Keratinocyte (primary cell): ENCODE measurements around the gene CDH8. TPM values are rescaled to one million over a fixed set of nuclear protein-coding genes. Genes with fewer than 3 reads are reported as not detected.

Experiments used
- DNase-seq: peaks from one replicate; pipeline ENCODE4 v3.0.0-alpha.2; 2011; ENCODE audit warnings: low read depth, missing footprints, low spot score
- FAIRE-seq: peaks from 2 replicates; lab custom pipeline; 2011; peaks lifted over from hg19 to GRCh38; lab: Jason Lieb, UNC
- H2AFZ ChIP-seq: 2 replicates; pipeline ENCODE4 v1.6.0; 2012; ENCODE audit warnings: low read length, control low read depth, inconsistent platforms; ENCODE audit not compliant: control insufficient read depth
- H3K27ac ChIP-seq: 2 replicates; pipeline ENCODE4 v1.5.1; 2011; ENCODE audit warnings: low read length; ENCODE audit not compliant: control insufficient read depth, insufficient read depth
- H3K27me3 ChIP-seq: 3 replicates; pipeline ENCODE4 v1.6.0; 2011; ENCODE audit warnings: low read length; ENCODE audit not compliant: control insufficient read depth, insufficient read depth; ENCODE audit errors: extremely low read depth
- H3K36me3 ChIP-seq, 2 experiments: 2 replicates in 1 of 2; 3 replicates in 1 of 2; pipeline ENCODE4 v1.5.1; 2011; ENCODE audit warnings: low read length in 2 of 2, mild to moderate bottlenecking in 1 of 2; ENCODE audit not compliant: control insufficient read depth in 2 of 2, insufficient read depth in 2 of 2; ENCODE audit errors: extremely low read depth in 1 of 2
- H3K4me1 ChIP-seq: 3 replicates; pipeline ENCODE4 v1.5.1; 2011; ENCODE audit warnings: low read length; ENCODE audit not compliant: control insufficient read depth, insufficient read depth; ENCODE audit errors: extremely low read depth
- H3K4me2 ChIP-seq: 3 replicates; pipeline ENCODE4 v1.6.0; 2011; ENCODE audit warnings: low read depth, low read length; ENCODE audit not compliant: control insufficient read depth, insufficient read depth; ENCODE audit errors: extremely low read depth
- H3K4me3 ChIP-seq, 3 experiments: fragments of 200-600 bp in 1 of 3; sonication (generic) in 1 of 3; 2 replicates in 2 of 3; 3 replicates in 1 of 3; pipeline ENCODE4 v1.5.1; 2011 to 2016; ENCODE audit warnings: low read length in 3 of 3, mild to moderate bottlenecking in 3 of 3, control low read depth in 2 of 3, inconsistent platforms in 1 of 3, low read depth in 1 of 3, mixed read lengths in 1 of 3, mixed run types in 1 of 3, moderate library complexity in 1 of 3; ENCODE audit not compliant: control insufficient read depth in 2 of 3, insufficient read depth in 2 of 3; ENCODE audit errors: extremely low read depth in 1 of 3
- H3K79me2 ChIP-seq: 2 replicates; pipeline ENCODE4 v1.6.0; 2012; ENCODE audit warnings: low read length; ENCODE audit not compliant: control insufficient read depth, insufficient read depth
- H3K9ac ChIP-seq: 3 replicates; pipeline ENCODE4 v1.6.0; 2011; ENCODE audit warnings: low read length; ENCODE audit not compliant: control insufficient read depth, insufficient read depth; ENCODE audit errors: extremely low read depth
- H3K9me1 ChIP-seq: 3 replicates; pipeline ENCODE4 v1.6.0; 2011; ENCODE audit warnings: low read length; ENCODE audit not compliant: control insufficient read depth, insufficient read depth; ENCODE audit errors: extremely low read depth
- H3K9me3 ChIP-seq: 2 replicates; pipeline ENCODE4 v1.5.1; 2012; ENCODE audit warnings: low read depth, low read length; ENCODE audit not compliant: control insufficient read depth
- H4K20me1 ChIP-seq: 3 replicates; pipeline ENCODE4 v1.6.0; 2011; ENCODE audit warnings: low read length; ENCODE audit not compliant: control insufficient read depth, insufficient read depth; ENCODE audit errors: extremely low read depth
- EZH2 ChIP-seq: IDR thresholded peaks from one replicate; pipeline ENCODE4 v1.6.1; 2012; ENCODE audit warnings: inconsistent platforms, mild to moderate bottlenecking, low read length, moderate library complexity
- dilution Hi-C: fragments of 300-500 bp; cut with MboI; formaldehyde crosslinking; loops from one replicate; pipeline ENCODE4 v1.7.0; 2020; ENCODE audit warnings: low sequenced_read_pairs; ENCODE audit not compliant: extremely low pct_ligation_motif_present
- polyA plus RNA-seq, 5 experiments: library from polyadenylated mRNA; depleted of rRNA in 3 of 5; stranded (reverse) in 3 of 5; stranded (forward) in 1 of 5; unstranded in 1 of 5; fragments of >200 nt; gene quantifications; 1 replicate in 1 of 5; 2 replicates in 3 of 5; 3 replicates in 1 of 5; pipeline versions ENCODE4 v1.2.1 to v1.2.3, GENCODE V29; 2011 to 2012; ENCODE audit warnings: missing spikeins in 2 of 5, low read depth in 1 of 5, low replicate concordance in 1 of 5
- TF ChIP-seq, protein P1 (sequence below), 3 experiments: IDR thresholded peaks in 1 of 3; conservative IDR thresholded peaks in 1 of 3; optimal IDR thresholded peaks in 1 of 3; 2 replicates in 2 of 3; 3 replicates in 1 of 3; pipeline versions ENCODE3 to v1.5.1; 2011; ENCODE audit warnings: low read length in 3 of 3, mild to moderate bottlenecking in 3 of 3, moderate library complexity in 2 of 3, control low read depth in 1 of 3, inconsistent platforms in 1 of 3; ENCODE audit not compliant: insufficient read depth in 2 of 3; ENCODE audit errors: extremely low read depth in 1 of 3

CDH8 gene
- polyA plus RNA-seq, 1 donor (not counting 4 experiments of a cell fraction or from before 2014, with no cell fraction given) = 0.18 TPM

- DNase-seq (no peak), FAIRE-seq (no peak)
- Histone ChIP-seq H3K9me1 (no peaks in the 10 kb centered on the region), H2AFZ (no peak overlapping the region), H3K4me3 (no peak overlapping the region), H3K79me2 (no peaks in the 10 kb centered on the region), H3K9ac (no peak overlapping the region), H3K9me3 (no peaks in the 10 kb centered on the region), H3K4me1 (no peaks in the 10 kb centered on the region), H3K4me2 (no peak overlapping the region), H3K27me3 (no peaks in the 10 kb centered on the region), H3K36me3 (no peaks in the 10 kb centered on the region), H3K27ac (no peak overlapping the region), H4K20me1 (no peaks in the 10 kb centered on the region)
- dilution Hi-C loops = no loop called here
- TF ChIP-seq, protein P1, sequence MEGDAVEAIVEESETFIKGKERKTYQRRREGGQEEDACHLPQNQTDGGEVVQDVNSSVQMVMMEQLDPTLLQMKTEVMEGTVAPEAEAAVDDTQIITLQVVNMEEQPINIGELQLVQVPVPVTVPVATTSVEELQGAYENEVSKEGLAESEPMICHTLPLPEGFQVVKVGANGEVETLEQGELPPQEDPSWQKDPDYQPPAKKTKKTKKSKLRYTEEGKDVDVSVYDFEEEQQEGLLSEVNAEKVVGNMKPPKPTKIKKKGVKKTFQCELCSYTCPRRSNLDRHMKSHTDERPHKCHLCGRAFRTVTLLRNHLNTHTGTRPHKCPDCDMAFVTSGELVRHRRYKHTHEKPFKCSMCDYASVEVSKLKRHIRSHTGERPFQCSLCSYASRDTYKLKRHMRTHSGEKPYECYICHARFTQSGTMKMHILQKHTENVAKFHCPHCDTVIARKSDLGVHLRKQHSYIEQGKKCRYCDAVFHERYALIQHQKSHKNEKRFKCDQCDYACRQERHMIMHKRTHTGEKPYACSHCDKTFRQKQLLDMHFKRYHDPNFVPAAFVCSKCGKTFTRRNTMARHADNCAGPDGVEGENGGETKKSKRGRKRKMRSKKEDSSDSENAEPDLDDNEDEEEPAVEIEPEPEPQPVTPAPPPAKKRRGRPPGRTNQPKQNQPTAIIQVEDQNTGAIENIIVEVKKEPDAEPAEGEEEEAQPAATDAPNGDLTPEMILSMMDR (optimal IDR thresholded peaks at IDR 0.05 in 1 of 3, IDR thresholded peaks at IDR 0.05 in 1 of 3, conservative IDR thresholded peaks at IDR 0.05 in 1 of 3; ENCODE audit: extremely low read depth in 1 of 3, insufficient read depth in 2 of 3, low read length in 3 of 3) = no peak
Measured at GRCh38 chr16:61611847-61612491, 424.3 kb downstream of the CDH8 start.

GRCh38 chr16:61606581-61606980, 429.7 kb downstream of the CDH8 start:
- no peak overlapping the region for H3K4me3 ChIP-seq
- H2AFZ ChIP-seq = no peak overlapping the region
- H3K79me2 ChIP-seq = no peaks in the 10 kb centered on the region
- no peaks in the 10 kb centered on the region for H3K27me3 ChIP-seq
- FAIRE-seq (no peak), DNase-seq (no peak)
- no peak overlapping the region for H3K27ac ChIP-seq
- H3K9me1 ChIP-seq = no peaks in the 10 kb centered on the region
- TF ChIP-seq, protein P1 (optimal IDR thresholded peaks at IDR 0.05 in 1 of 3, IDR thresholded peaks at IDR 0.05 in 1 of 3, conservative IDR thresholded peaks at IDR 0.05 in 1 of 3; ENCODE audit: extremely low read depth in 1 of 3, insufficient read depth in 2 of 3, low read length in 3 of 3) = no peak
- no peak for TF ChIP-seq EZH2
- H3K4me2 ChIP-seq = no peak overlapping the region
- no peaks in the 10 kb centered on the region for H3K9me3 ChIP-seq
- dilution Hi-C loops = no loop called here
- H3K9ac ChIP-seq = no peak overlapping the region
- no peaks in the 10 kb centered on the region for H3K36me3 ChIP-seq
- H4K20me1 ChIP-seq = no peaks in the 10 kb centered on the region
- H3K4me1 ChIP-seq = no peaks in the 10 kb centered on the region
